Activated T-cell treated with anti-CD3 and anti-CD28 coated beads for 48 hours (primary cell): ENCODE measurements around the gene YPEL4.
A peak's percentile ranks its signal among the peaks of the same experiment; 100 is the strongest.

Source experiments
- DNase-seq: peaks from one replicate; pipeline ENCODE4 v3.0.0-alpha.2; 2020; ENCODE audit warnings: low read depth

YPEL4 gene

DNA sequence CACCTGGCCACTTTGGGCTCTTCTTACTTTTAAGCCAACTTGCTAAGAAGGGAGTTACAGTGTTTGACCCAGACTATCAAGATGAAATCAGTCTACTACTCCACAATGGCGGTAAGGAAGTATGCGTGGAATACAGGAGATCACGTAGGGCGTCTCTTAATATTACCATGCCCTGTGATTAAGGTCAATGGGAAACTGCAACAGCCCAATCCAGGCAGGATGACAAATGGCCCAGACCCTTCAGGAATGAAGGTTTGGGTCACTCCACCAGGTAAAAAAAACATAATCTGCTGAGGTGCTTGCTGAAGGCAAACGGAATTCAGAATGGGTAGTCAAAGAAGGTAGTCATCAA lies 1.0 kb upstream of the YPEL4 start:
- DNase-seq, result no peak

- DNase-seq, result no peak
Observed at GRCh38 chr11:57648801-57649735, 644 bp downstream of the YPEL4 start.

- DNase-seq, result no peak
Observed at GRCh38 chr11:57647960-57648800, 1.5 kb downstream of the YPEL4 start.

DNA sequence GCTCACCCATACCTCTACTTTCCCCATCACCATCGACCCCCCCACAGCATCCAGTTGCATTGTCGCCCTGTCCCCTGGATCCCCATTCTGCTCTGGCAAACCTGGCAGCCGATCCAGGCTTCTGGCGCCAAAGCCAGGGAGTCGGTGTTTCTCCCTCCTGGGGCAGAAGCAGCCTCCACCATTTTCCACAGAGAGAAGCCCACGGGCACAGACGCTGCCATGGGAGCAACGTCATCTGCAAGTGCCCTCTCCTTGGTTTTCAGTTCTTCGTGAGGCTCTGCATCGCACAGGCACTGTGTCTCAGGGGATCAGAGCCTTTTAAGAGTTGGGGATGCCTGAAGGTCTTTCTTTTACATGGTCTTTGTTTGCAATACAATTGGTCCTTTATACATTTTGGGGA lies 2.3 kb downstream of the YPEL4 start:
- no peak for DNase-seq

DNA sequence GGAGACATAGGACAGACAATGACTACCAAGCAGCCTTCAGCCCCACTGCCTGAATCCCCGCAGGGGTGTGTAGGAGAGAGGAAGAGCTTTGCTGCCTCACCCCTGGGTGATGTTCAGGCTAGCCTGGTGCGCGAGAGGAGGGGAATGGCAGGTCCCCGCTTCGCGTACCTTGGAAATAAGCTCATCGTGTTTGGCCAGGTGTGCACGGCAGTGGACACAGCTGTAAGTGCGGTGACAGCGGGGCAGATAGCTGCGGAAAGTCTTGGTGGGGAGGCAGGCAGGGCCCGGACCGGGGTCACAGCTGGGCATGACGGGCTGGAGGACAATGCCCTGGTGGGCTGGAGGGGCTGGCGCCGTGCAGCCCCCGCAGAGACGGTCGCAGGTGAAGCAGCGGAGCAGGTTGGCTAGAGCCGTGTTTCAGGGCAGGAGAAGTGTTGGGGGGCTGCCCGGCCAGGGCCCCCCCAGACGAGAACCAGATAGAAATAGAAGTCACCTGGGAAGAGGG lies 2.9 kb downstream of the YPEL4 start:
- DNase-seq, result no peak

- DNase-seq, result no peak
Observed at GRCh38 chr11:57646194-57646798, 3.4 kb downstream of the YPEL4 start.

- no peak for DNase-seq
Observed at GRCh38 chr11:57645689-57646085, 4.0 kb downstream of the YPEL4 start.

DNA sequence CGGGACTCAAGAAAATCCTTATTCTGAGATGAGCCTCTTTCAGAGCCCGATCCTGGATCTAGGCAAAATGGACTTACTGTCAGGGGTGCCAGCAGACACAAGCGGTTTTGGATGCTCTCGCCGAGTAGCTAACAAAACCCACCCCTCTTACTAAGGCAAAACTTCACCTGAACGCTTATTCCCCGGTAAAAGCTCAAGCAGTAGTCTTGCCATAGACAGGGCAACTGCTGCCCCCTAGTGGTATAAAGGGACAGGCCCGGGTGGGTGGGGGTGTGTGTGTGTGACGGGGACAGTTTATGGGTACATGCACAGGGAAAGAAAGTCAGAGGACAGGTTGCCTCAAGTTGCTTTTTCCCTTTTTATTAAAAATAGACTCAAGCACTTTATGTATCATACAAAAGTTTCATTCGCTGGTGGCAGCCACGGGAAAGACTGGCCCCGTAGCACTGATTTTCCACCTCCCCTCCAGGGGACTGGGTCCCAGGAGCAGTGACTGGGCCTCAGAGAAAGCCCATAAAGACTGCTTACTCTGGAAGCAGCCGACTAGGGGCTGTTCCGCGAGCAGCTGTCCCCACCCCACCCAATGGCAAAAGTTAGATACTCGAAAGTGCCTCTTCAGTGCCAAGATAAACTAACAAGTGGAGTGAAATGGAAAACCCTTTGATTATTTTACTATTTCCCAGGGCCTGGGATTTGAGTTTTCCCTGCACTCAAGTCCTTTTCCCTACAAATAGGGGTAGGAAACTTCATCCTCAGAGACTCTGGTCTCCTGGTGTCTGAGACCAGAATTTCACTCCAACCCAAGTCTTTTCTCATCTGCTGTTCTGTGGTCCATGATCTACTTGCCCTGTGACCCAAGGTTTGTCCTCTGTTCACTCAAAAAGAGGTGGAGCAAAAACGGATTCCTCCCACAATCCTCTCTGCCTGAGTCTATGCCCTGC lies 4.7 kb downstream of the YPEL4 start:
- peak; percentile 78 for DNase-seq

GRCh38 chr11:57643802-57644201 lies 5.9 kb downstream of the YPEL4 start:
- no peak for DNase-seq

GRCh38 chr11:57641011-57641807 lies 8.5 kb downstream of the YPEL4 start:
- DNase-seq, result no peak

- no peak for DNase-seq
Observed at GRCh38 chr11:57640068-57640800, 9.5 kb downstream of the YPEL4 start.

DNA sequence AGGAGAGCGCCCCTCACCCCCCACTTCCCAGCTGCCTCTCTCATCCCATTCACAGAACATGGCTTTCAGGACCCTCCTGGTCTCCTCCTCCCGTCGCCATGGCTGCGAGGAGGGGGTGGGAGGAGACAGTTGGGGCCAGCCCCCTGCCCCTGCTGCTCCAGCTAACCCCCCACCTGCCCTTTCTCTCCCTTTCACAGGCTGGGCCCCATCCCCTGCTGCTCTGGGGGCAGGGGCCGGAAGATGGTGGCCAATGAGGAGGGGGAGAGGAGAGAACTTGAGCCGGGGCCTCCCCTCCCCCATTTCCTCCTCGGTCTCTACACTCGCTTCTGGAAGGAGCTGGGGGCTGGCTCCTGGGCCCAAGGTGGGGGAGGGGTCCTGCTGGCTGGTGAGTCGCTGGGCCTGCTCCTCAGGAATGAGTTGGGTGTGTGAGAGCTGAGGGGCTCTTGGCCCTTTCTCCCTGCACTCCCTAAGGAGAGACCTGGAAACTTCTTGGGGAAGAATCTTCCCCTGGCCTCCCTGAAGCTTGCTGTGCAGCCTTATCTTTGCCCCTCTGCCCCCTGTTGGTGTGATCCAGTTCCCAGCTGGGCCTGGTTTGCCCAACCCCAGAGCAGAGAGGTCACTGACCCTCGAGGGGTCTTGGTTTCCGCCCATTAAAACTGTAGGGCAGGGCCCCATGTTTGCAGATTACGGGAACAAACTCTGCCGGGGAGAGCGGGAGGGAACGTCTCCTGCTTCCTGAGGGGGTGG lies 10.2 kb downstream of the YPEL4 start:
- DNase-seq, result no peak

DNA sequence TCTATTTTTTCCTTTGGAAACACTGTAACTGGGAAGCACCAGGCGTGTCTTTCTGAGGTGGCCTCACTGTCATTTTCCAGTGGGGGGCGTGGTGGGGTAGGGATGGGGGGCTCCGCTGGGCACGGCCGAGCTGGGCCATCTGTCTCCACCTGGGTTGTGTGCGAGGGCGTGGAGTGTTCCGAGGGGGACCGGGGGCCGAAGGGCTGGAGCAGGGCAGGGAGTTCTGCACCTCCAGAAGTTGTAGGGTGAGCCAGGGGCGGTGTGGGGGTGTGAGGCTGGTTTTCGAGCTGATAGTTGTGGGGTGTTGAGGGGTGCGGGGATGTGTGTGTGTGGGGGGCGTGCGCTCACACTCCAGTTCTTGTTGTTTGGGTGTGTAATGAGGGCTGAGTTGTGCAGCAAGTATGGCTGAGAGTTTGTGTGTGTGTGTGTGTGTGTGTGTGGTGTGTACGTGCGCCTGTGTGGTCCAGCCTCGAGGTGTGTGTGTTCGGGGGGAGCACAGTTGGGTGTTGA lies 10.8 kb downstream of the YPEL4 start:
- DNase-seq, result no peak

DNA sequence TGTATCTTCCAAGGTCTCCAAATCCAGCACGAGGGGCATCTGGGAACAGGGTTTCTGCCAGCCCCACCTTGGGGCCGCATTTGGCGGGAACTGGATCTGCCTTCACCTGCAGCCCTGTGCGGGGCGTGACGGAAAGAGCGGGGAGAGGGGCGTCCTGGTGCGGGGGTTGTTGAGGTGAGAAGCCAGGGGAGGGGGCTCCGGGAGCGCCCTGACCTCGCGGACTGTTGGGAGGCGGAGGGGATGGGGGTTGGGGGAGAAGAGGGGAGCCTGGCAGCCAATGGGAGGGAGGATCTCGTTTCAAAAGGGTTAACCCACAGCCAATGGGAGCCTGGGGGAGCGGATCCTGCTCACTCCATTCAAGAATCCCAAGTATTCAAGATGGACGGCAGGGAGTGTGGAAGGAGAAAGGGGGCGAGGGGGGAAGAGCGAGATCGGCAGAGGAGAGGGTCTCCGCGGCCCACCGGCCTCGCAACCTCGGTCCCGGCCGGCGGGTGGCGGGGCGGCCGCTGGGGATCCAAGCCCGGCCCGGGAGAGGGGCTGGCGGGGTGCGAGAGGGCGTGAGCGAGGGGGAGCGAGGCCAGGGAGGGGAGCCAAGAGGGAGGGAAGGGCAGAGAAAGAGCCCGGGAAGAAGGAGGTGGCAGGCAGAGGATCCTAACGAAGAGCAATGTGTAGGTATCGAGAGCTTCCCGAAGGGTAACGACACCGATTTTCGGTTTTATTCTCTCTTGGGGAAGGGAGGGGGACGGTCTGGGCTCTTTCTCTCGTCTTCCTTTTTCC lies 11.5 kb downstream of the YPEL4 start:
- DNase-seq, result no peak

DNA sequence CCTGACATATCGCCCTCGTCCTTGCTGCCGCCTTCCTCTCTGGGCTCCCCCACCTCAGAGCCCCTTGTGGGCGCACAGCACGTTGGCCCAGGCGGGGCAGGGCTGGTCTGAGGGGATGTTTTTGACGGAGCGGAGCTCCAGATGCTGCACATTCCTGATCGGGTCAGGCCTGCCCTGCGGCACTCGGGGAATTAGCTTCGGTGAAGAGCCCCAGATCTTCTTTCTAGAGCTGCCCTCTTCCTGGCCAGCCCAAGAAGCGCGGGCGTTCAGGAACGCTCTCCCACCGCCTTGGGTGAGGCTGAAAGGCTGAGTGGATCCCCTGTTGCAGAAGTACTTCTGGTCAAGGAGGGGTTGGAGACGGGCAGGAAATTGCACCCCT lies 12.1 kb downstream of the YPEL4 start:
- DNase-seq, result no peak

GRCh38 chr11:57635246-57635645 lies 14.5 kb downstream of the YPEL4 start:
- DNase-seq, result no peak

- DNase-seq, result no peak
Observed at GRCh38 chr11:57634311-57634710, 15.4 kb downstream of the YPEL4 start.

GRCh38 chr11:57633394-57634070 lies 16.2 kb downstream of the YPEL4 start:
- DNase-seq, result no peak
